Right lobe of liver (tissue), 6 donors: ENCODE data around the gene C11orf68. TPM values are rescaled to one million over a fixed set of nuclear protein-coding genes. Genes with fewer than 3 reads are reported as not detected.
A peak's percentile ranks its signal among the peaks of the same experiment; 100 is the strongest.

Source experiments
- ATAC-seq, 4 donors: fragments of 200-7000 bp; cut with Tn5 transposase; one replicate each; pipeline ENCODE4 v1.9.1; 2020; ENCODE audit warnings: mild to moderate bottlenecking in 4 of 4, moderate library complexity in 4 of 4
- DNase-seq, 3 donors: peaks; one replicate each; pipeline ENCODE4 v3.0.0-alpha.2; 2020
- H3K27ac ChIP-seq, 3 donors: fragments of 200-600 bp; one replicate each; pipeline ENCODE4 v1.8.0; 2022
- H3K27me3 ChIP-seq, 2 donors: fragments of 200-600 bp; one replicate each; pipeline ENCODE4 v1.8.0; 2022
- H3K36me3 ChIP-seq, 4 donors: fragments of 200-600 bp; sonication (generic) in 1 of 4; one replicate each; pipeline versions ENCODE4 v1.5.1 to v1.8.0; 2017 to 2022; ENCODE audit warnings: control low read depth in 1 of 4
- H3K4me1 ChIP-seq, 4 donors: fragments of 200-600 bp; sonication (generic) in 1 of 4; one replicate each; pipeline versions ENCODE4 v1.5.1 to v1.8.0; 2017 to 2022; ENCODE audit warnings: control low read depth in 1 of 4
- H3K4me3 ChIP-seq, 3 donors: fragments of 200-600 bp; one replicate each; pipeline ENCODE4 v1.8.0; 2022
- H3K9me3 ChIP-seq, 4 donors: fragments of 200-600 bp; sonication (generic) in 1 of 4; one replicate each; pipeline versions ENCODE4 v1.5.1 to v1.8.0; 2017 to 2022; ENCODE audit warnings: control low read depth in 1 of 4
- POLR2A ChIP-seq: fragments of 450-650 bp; IDR thresholded peaks from one replicate; pipeline ENCODE4 v1.6.1; 2017; ENCODE audit warnings: antibody characterized with exemption, mild to moderate bottlenecking
- WGBS: methylation state at CpG from one replicate; pipeline ENCODE4 v1.1.6; 2018; ENCODE audit warnings: low coverage, low lambda C conversion rate; ENCODE audit not compliant: insufficient coverage; ENCODE audit errors: missing lambda C conversion rate; 5-methylcytosine and 5-hydroxymethylcytosine counted together
- intact Hi-C, 2 donors: fragments of 100-400 bp; cut with DNase I; formaldehyde crosslinking; loops; one replicate each; pipeline versions ENCODE4 v1.11.2 to v1.14.1; 2022
- total RNA-seq, 6 experiments: library from RNA; depleted of rRNA in 2 of 6; stranded (reverse); fragments of >200 nt in 2 of 6; fragmentation: NEBNext Ultra II Directional in 3 of 6; extraction: Animal tissue kit (Norgen Biotek cat#: 25700) in 3 of 6; gene quantifications; one replicate each; pipeline versions ENCODE4 v1.1.0 to v1.2.4, GENCODE V29; 2016 to 2023
- TF ChIP-seq, protein P1 (sequence below), 4 donors: fragments of 200-600 bp in 3 of 4; fragments of 450-650 bp in 1 of 4; IDR thresholded peaks; one replicate each; pipeline versions ENCODE4 v1.5.1 to v1.8.0; 2016 to 2022; ENCODE audit warnings: antibody characterized with exemption in 4 of 4, mild to moderate bottlenecking in 2 of 4
- donor health status: DM: no; HTN: yes; CAD: no.
- donor health status: DM: no; HTN: no; CAD: no.
- donor health status: DM: no; HTN: no; CAD: no.
- donor health status: DM: no; HTN: yes; CAD: no.
- donor health status: DM: no; HTN: yes; CAD: no.

The C11orf68 gene
- total RNA-seq, 6 experiments from 2014 or later: 6.5 to 14.0 (median 12.4) TPM

DNA sequence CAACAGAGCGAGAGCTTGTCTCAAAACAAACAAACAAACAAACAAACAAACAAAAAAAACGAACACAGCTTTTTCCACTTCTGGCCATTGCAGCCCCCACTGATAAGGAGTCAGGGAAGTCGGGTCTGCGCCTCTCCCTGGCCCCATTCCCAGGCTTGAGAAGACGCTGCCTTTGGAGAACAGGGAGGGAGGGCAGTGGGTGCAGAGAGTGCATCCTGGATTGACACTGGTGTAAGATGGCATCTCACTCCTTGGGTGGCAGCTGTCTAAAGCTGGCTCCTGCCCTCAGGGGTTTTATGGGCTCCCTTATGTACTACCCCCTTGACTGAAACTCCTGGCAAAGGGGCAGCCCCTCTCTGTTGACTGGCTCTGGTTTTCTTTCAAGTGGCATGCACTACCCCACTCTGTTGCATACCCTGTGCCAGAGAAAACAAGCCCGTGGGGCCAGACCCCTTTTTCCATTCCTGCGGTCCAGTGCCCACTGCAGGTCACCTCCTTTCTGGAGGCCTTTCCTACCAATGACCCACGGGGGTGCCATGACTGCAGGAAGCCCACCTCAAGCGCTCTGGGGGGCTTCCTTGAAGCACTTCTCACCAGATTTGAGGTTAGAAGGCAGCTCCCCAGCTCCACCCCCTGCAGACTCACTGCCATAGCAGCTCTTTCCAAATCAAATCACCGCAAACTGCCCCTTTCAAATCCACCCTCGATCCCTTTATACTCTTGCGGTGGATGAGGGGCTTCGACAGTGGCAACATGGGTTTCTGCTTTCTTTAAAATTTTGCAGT is 13.1 kb upstream of the C11orf68 start:
- no peaks in the 10 kb centered on the region for H3K9me3 ChIP-seq
- TF ChIP-seq, protein P1, sequence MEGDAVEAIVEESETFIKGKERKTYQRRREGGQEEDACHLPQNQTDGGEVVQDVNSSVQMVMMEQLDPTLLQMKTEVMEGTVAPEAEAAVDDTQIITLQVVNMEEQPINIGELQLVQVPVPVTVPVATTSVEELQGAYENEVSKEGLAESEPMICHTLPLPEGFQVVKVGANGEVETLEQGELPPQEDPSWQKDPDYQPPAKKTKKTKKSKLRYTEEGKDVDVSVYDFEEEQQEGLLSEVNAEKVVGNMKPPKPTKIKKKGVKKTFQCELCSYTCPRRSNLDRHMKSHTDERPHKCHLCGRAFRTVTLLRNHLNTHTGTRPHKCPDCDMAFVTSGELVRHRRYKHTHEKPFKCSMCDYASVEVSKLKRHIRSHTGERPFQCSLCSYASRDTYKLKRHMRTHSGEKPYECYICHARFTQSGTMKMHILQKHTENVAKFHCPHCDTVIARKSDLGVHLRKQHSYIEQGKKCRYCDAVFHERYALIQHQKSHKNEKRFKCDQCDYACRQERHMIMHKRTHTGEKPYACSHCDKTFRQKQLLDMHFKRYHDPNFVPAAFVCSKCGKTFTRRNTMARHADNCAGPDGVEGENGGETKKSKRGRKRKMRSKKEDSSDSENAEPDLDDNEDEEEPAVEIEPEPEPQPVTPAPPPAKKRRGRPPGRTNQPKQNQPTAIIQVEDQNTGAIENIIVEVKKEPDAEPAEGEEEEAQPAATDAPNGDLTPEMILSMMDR (IDR thresholded peaks at IDR 0.05): no peak
- no peak for TF ChIP-seq POLR2A
- ATAC-seq: no peak
- intact Hi-C loops: no loop called here
- no peak overlapping the region for H3K4me3 ChIP-seq
- H3K27me3 ChIP-seq: no peaks in the 10 kb centered on the region
- no peaks in the 10 kb centered on the region for H3K36me3 ChIP-seq
- no peak overlapping the region for H3K27ac ChIP-seq
- no peaks in the 10 kb centered on the region for H3K4me1 ChIP-seq
- no peak for DNase-seq
- 43% methylated on average over 10 of the region's 13 CpGs for WGBS

DNA sequence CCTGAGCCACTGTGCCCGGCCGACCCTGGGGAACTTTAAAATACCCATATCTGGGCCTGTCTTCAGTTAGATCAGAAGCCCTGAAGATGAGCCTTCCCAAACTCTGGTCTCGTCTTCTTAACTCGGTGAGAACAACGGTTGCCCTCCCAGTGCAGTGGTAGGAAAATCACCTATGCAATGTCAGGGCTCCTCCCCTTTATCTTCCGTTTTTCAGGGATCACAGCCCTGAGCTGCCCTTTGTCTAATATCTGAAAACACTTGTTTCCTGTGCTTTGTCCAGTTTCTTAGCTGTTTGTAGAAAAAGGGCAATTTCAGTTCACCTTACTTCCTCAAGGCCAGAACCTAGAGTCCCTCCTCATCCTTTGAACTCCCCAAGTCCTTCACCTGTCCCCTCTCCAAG is 9.8 kb upstream of the C11orf68 start:
- ATAC-seq (no peak), DNase-seq (no peak)
- H3K27me3 ChIP-seq: no peaks in the 10 kb centered on the region
- H3K4me1 ChIP-seq: no peaks in the 10 kb centered on the region
- no peak for TF ChIP-seq POLR2A
- TF ChIP-seq, protein P1 (IDR thresholded peaks at IDR 0.05): no peak
- H3K27ac ChIP-seq: no peak overlapping the region
- H3K9me3 ChIP-seq: no peaks in the 10 kb centered on the region
- H3K4me3 ChIP-seq: no peak overlapping the region
- intact Hi-C loops: no loop called here
- no peaks in the 10 kb centered on the region for H3K36me3 ChIP-seq
- WGBS: 69% methylated on average over 6 of the region's 6 CpGs

DNA sequence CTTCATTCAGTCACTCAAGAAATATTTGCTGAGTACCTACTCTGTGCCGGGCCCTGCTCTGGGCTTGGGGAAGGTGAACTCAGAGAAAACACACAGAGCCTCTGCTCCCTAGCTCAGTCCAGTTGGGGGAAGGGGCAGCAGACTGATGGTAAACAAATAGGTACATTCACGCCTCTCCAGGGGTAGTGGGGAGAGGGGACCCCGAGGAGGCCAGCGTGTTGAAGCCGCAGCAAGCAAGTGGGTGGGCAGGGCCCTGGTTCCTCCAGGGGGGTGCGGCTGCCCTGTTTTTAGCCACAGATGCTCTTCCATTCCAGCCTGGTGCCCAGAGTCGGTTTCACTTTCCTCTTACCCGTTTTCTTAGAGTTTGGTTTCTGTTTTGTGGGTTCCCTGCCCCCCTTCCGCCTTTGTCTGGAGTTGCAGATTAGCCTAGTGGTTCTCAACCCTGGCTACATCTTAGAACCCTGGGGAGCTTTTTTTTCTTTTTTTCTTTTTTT is 9.1 kb upstream of the C11orf68 start:
- no peak overlapping the region for H3K4me3 ChIP-seq
- no peaks in the 10 kb centered on the region for H3K27me3 ChIP-seq
- peak in 1 of 3 donors; percentile 36 for DNase-seq

DNA sequence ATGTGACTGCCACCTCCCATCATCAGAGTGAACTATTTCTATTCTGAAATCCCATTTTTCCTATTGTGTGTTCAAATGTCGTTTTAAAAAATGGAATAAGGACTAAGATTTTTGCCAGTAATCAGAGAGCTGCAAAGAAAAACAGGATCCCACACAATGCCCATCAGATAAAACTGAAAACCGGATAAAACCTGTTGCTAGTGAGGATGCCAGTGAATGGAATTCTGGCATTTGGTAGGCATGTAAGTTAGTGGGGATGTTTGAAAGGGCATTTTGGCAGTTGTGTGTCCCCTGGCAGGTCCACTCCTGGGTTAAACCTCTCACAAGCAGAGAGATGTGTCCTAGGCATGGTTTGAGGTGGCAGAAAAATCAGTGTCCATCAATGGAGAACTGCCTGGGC is 6.5 kb upstream of the C11orf68 start:
- H3K9me3 ChIP-seq: no peaks in the 10 kb centered on the region
- no peaks in the 10 kb centered on the region for H3K27me3 ChIP-seq
- H3K36me3 ChIP-seq: peaks cover 0 to 11% (median 3%) of the 10 kb centered on the region in 4 donors
- DNase-seq (no peak), ATAC-seq (no peak)
- H3K4me1 ChIP-seq: peaks cover 0 to 6% (median 2%) of the 10 kb centered on the region in 4 donors
- no peak for TF ChIP-seq POLR2A
- TF ChIP-seq, protein P1 (IDR thresholded peaks at IDR 0.05): no peak
- H3K4me3 ChIP-seq: no peak overlapping the region
- H3K27ac ChIP-seq: no peak overlapping the region
- intact Hi-C loops: no loop called here
- WGBS: 29% methylated on average over 2 of the region's 2 CpGs

More for the DNA sequence above, 9.1 kb upstream of the C11orf68 start:
- Histone ChIP-seq H3K9me3 (no peaks in the 10 kb centered on the region), H3K27ac (peak overlapping the region in 1 of 3 donors; percentile 15), H3K4me1 (no peaks in the 10 kb centered on the region), H3K36me3 (peaks cover 0 to 4% (median 2%) of the 10 kb centered on the region in 4 donors)
- ATAC-seq: peak; percentile 60 to 85 (median 68)
- TF ChIP-seq, protein P1 (IDR thresholded peaks at IDR 0.05): no peak
- WGBS: 27% methylated on average over 3 of the region's 9 CpGs
- intact Hi-C loops: no loop called here
